Measurements from ENCODE around the gene RAB5IF. TPM values are rescaled to one million over a fixed set of nuclear protein-coding genes. Genes with fewer than 3 reads are reported as not detected.

RAB5IF gene
- polyA plus RNA-seq, 1 experiment = 151 TPM

DNA sequence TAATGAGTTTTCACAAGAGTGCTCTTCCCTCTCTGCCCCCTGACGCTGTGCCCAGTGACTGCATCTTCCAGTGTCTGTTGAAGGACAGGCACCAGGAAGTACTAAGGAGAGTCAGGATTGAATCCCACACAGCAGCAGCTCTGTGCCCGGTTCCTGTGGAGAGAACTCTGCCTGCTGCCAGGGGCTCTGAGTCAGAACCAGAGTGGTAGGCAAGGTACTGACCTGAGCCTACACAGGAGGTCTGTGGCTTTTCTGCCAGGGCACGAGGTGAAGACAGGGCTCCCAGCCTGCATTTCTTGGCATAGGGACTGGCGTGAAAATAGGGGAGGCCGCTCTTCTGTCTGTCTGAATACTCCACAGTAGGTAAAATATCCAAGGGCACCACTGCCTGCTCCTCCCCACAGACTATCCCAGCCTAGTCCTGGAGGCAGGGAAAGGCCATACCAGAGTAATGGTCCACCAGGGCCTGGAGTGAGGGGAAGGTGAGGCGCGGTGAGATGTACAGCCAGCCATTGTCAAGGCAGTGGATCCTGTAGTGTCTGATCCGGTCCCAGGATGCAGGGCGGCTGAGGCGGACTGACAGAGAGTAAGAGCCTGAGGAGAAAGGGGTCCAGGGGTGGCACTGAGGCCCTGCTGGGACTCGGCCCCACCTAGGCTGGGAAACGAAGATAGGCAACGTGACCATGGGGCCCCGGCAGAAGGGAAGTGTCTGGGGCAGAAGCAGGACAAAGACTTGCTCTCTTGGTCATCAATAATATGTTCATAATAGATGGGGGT lies 9.4 kb downstream of the RAB5IF start:
- POLR2A ChIA-PET = interaction anchor here (1.4 kb wide), 1 partner anchor 10 kb away, joined by 4 read pairs; the partner anchor contains the start of gene RAB5IF

DNA sequence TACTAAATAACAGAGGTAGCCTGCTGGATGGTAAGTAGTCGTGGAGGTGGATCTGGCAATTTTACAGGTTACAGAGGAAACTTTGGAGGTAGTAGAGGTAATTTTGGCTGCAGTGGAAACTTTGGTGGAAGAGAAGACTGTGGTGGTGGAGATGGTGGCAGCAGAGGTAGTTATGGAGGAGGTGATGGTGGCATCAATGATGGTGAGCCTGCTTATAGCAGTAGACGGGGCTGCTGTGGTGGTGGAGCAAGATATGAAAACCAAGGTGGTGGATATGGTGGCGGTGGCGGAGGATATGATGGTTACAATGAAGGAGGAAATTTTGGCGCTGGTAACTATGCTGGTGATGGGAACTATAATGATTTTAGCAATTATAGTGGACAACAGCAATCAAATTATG lies 15.3 kb downstream of the RAB5IF start:
- TF ChIP-seq, protein P1, sequence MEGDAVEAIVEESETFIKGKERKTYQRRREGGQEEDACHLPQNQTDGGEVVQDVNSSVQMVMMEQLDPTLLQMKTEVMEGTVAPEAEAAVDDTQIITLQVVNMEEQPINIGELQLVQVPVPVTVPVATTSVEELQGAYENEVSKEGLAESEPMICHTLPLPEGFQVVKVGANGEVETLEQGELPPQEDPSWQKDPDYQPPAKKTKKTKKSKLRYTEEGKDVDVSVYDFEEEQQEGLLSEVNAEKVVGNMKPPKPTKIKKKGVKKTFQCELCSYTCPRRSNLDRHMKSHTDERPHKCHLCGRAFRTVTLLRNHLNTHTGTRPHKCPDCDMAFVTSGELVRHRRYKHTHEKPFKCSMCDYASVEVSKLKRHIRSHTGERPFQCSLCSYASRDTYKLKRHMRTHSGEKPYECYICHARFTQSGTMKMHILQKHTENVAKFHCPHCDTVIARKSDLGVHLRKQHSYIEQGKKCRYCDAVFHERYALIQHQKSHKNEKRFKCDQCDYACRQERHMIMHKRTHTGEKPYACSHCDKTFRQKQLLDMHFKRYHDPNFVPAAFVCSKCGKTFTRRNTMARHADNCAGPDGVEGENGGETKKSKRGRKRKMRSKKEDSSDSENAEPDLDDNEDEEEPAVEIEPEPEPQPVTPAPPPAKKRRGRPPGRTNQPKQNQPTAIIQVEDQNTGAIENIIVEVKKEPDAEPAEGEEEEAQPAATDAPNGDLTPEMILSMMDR (IDR thresholded peaks at IDR 0.05; ENCODE audit: low read depth, low read length) = no peak
- Histone ChIP-seq H3K4me3 (ENCODE audit: low read depth, low read length) (no peak overlapping the region), H3K9me3 (ENCODE audit: control insufficient read depth, insufficient read depth, low read length) (no peaks in the 10 kb centered on the region), H3K27me3 (ENCODE audit: control insufficient read depth, insufficient read depth, low read length) (no peaks in the 10 kb centered on the region), H3K27ac (ENCODE audit: low read depth, low read length) (no peak overlapping the region)
- DNase-seq (ENCODE audit: low read depth, low spot score) = no peak
- ChIA-PET CTCF (no interaction called here), POLR2A (no interaction called here)

More for the DNA sequence above, 9.4 kb downstream of the RAB5IF start:
- CTCF ChIA-PET = interaction anchor here (1.4 to 3.7 kb wide), 2 partner anchors 9 to 140 kb away, joined by 4 to 34 read pairs; partner anchors contain the start of gene RAB5IF
- no peak for DNase-seq (ENCODE audit: low read depth, low spot score)
- no peak overlapping the region for H3K4me3 ChIP-seq (ENCODE audit: low read depth, low read length)
- no peaks in the 10 kb centered on the region for H3K27me3 ChIP-seq (ENCODE audit: control insufficient read depth, insufficient read depth, low read length)
- TF ChIP-seq, protein P1 (IDR thresholded peaks at IDR 0.05; ENCODE audit: low read depth, low read length) = no peak
- H3K27ac ChIP-seq (ENCODE audit: low read depth, low read length) = no peak overlapping the region
- no peaks in the 10 kb centered on the region for H3K9me3 ChIP-seq (ENCODE audit: control insufficient read depth, insufficient read depth, low read length)

DNA sequence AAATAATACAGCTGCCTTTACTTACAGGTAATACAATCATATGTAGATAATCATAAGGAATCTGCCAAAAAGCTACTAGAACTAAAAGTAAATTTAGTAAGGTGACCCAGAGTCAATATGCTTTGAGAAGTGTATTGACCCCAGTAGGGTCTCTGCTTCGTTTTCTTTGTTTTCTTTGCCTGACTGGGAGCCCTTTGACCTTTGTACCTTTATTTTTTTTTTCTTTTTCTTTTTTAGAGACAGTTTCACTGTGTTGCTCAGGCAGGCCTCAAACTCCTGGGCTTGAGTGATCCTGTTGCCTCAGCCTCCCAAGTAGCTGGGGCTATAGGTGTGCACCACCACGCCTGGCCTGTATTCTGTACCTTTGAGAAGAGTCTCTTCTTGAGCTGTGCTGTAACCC lies 17.9 kb downstream of the RAB5IF start:
- POLR2A ChIA-PET = interaction anchor here (0.7 kb wide), 1 partner anchor 168 kb away, joined by 3 read pairs; no protein-coding TSS in a partner anchor
- Histone ChIP-seq H3K27ac (ENCODE audit: low read depth, low read length) (no peak overlapping the region), H3K4me3 (ENCODE audit: low read depth, low read length) (no peak overlapping the region), H3K9me3 (ENCODE audit: control insufficient read depth, insufficient read depth, low read length) (no peaks in the 10 kb centered on the region), H3K27me3 (ENCODE audit: control insufficient read depth, insufficient read depth, low read length) (no peaks in the 10 kb centered on the region)
- TF ChIP-seq, protein P1 (IDR thresholded peaks at IDR 0.05; ENCODE audit: low read depth, low read length) = no peak
- CTCF ChIA-PET = interaction anchor here (1.7 kb wide), 1 partner anchor 132 kb away, joined by 4 read pairs; no protein-coding TSS in a partner anchor
- DNase-seq (ENCODE audit: low read depth, low spot score) = no peak

DNA sequence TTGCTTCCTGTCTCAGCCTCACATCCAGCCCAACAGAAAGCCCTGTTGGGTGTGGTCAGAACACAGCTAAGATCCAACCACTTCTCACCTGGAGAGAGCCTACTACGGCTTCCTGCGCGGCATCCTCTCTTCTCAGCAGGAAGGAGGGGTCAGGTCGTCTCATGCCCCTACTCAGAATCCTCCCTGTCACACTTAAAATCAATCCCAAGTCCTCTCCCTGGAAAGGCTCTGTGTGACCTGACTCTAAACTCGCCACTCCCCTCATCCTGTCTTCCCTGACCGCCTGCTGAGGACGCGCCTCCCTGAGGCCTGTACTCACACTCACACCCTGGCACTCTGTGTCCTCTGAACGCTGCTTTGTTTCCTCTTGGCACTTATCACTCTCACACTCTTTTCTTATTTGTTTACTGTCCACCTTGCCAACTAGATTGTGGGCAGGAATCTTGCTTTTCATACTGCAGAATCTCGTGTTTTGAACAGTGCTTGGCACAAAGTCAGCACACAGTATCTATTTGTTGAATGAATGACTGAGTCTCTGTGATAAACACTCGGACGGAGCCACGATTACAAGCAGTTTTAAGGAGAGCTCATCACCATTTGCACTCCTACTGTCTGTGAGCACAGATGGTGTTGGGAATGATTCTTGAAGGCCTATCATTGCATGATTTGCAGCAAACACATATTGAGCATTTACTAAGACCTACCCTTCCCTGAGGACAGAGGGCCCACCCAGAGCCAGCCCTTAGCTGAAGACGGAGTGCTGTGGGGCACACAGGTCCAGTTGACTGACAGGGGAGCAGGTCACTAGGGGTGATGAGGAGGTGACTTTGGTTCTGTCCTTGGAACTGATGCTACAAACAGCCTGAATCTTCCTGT lies 18.7 kb downstream of the RAB5IF start:
- H3K27ac ChIP-seq (ENCODE audit: low read depth, low read length) = no peak overlapping the region
- POLR2A ChIA-PET = interaction anchor here (0.7 kb wide), 1 partner anchor 167 kb away, joined by 3 read pairs; no protein-coding TSS in a partner anchor
- TF ChIP-seq, protein P1 (IDR thresholded peaks at IDR 0.05; ENCODE audit: low read depth, low read length) = no peak
- CTCF ChIA-PET = interaction anchor here (1.1 to 1.7 kb wide), 2 partner anchors 18 to 131 kb away, joined by 4 read pairs; partner anchors contain the start of gene RAB5IF
- no peak for DNase-seq (ENCODE audit: low read depth, low spot score)
- no peaks in the 10 kb centered on the region for H3K27me3 ChIP-seq (ENCODE audit: control insufficient read depth, insufficient read depth, low read length)
- no peak overlapping the region for H3K4me3 ChIP-seq (ENCODE audit: low read depth, low read length)
- H3K9me3 ChIP-seq (ENCODE audit: control insufficient read depth, insufficient read depth, low read length) = no peaks in the 10 kb centered on the region
